GM21529 (cell line): Measurements from ENCODE around the gene CAPN10.
"Not testable (repeated sequence)": the region's sequence is repeated elsewhere in the genome, so short reads cannot be mapped to it uniquely, and the experiment has no call there.

Experiments used
- ATAC-seq: cut with Tn5 transposase; IDR thresholded peaks from one replicate; pipeline ENCODE4 v1.9.1; 2021; ENCODE audit not compliant: unreplicated experiment

CAPN10 gene

DNA sequence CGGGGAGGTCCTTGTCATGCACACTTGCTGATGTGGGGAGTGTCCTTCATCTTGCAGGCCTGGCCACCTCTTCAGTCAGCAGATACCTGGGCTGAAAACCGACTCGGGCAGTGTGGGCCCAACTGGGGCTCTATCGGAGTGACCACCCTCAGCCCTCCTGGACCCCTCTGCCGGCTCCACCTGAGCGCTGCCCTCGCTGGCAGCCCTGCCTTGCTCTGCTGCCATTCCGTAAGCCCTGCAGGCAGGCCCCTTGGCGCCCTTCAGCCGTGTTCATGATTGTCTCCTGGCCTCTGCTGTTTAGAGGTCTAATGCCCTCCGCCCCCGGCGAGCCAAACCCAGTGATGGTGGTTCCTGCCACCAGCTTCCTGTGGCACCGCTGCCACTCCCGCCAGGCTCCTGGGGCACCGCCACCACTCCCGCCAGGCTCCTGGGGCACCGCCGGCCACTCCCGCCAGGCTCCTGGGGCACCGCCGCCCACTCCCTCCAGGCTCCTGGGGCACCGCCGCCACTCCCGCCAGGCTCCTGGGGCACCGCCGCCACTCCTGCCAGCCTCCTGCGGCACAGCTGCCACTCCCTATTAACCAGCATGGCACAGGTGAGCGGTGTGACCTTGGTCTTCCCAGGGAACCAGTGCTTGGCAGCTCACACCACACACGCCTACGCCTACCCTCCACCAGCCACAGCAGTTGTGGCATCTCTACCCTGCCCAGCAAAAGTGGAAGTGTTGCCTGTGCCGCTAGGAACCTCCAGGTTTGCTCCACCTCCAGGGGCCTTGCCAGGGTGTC, 15.9 kb downstream of the CAPN10 start:
- no peak for ATAC-seq

- ATAC-seq, result no peak
Observed at GRCh38 chr2:240603081-240603835, 16.7 kb downstream of the CAPN10 start.

DNA sequence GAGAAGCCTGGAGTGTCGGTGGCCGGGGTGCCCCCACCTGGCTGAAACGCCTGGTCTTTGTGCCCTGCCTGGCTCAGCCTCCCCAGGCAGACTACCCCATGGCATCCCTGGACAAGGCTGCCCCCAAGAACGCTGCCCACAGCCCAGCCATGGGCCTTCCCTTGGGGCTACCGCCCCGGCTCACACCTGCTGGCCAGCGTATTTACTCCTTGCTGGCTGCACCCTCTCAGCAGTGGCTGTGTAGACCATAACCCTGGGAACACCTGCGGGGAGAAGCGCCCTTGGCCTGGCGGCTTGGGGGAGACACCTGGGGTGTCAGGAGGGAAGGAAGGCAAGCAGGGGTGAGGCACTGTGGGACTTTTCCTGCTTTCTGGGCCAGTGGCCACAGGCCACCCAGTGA, 17.3 kb downstream of the CAPN10 start:
- ATAC-seq, result no peak

GRCh38 chr2:240604291-240604938, 17.9 kb downstream of the CAPN10 start:
- ATAC-seq, result no peak

DNA sequence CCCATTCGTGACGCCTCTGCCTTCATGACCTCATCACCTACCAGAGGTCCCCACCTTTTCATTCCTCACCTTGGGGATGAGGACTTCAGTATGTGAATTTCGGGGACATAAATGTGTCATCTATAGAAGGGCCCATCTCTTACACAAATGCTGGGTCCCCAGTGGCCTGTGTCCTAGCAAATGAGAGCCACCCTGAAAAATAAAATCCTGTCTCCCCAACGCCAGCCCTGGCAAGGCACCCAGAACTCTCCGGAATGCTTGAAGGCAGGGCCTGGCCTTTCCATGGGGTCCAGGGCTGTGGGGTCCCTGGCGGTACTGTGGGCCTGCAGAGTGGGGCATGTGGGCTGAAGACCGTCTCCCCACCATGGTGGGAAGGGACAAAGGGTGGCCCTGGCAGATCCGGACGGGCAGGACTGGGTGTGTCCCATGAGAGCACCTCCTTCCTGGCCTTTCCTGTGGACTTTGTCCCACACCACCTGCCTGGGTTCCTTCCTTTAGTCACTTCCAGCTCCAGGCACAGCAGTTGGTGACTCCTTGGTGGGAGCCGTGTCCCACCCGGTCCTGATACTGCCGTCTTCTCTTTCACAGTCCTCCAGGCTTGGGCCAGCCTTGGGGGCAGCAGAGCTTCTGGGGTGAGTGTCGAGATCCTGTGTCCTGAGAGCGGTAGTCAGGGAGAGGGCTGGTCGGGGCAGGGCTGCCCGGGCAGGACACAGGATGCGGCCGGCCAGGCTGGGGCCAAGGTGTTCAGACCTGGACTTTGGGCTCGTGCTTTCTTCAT, 18.6 kb downstream of the CAPN10 start:
- no peak for ATAC-seq

GRCh38 chr2:240605867-240606743, 19.6 kb downstream of the CAPN10 start:
- no peak for ATAC-seq

DNA sequence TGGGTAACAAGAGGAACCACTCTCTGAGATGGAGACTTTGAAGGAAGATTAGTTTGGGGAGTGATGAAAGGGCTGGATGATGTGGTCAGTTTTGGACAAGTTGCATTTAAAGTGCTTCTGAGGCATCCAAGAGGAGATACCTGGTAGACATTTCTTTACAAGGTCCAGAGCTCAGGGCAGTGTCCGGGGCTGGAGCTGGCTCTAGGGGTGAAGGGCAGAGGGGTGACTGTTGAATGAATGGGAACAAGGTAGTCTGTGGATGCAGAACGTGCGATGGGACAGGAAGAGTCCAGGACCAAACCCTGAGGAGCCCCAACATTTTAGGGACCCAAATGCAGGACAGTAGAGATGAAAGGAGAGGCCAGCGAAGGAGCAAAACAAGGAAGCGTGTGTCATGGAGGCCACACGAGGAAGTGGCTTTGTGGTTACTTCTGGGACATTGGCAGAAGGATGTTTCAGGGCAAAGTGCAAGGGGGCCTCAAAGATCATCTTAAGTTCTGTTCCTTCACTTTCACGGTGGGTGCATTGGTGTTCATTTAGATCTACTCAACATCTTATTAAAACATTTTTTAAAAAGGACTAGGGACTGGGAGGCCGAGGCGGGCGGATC, 25.2 kb downstream of the CAPN10 start:
- ATAC-seq, result no peak

DNA sequence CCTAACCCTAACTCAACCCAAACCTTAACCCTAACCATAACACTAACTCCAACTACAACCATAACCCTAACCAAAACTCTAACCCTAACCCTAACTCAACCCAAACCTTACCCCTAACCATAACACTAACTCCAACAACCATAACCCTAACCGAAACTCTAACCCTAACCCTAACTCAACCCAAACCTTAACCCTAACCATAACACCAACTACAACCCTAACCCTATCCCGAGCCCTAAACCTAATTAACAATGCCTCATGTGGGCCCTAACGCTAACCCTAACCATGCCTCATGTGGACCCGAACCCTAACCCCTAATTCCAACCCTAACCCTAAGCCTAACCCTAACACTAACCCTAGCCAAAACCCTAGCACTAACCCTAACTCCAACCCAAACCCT, 27.2 kb downstream of the CAPN10 start:
- ATAC-seq, result no peak

DNA sequence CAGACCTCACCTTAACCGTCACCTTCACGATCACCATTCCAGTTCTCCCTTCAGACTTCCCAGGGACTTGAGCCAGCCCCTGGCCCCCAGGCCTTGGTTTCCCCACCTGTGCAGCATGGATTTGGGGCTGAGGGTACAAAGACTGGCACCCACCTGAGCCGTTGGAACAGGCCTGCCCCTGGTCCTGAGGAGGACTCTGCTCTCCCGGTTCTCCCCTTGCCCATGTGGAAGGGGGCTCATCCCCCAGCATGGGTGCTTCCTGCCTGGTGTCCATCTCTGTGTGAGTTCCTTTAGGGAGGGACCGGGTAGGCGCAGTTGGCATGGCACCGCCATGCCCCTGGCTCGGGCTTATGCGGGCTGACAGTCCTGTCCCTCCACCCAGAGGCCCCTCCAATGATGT, 27.9 kb downstream of the CAPN10 start:
- ATAC-seq, result no peak

DNA sequence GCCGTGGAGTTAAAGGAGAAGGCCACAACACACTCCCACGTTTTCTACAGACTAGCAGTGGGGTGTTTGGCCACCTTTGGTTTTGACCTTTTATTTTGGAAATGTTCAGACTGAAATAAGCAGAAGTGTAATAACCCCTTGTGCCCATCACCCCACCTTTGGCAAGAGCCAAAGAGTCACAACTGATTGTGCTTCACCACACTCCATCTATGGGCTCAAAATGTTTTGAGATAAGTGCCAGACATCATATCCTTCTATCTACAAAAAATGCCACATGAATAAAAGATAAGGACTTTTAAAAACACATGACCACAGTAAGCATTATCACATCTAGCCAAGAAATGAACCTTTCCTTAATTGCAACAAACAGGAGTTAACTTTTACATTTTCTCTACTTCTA, 28.9 kb downstream of the CAPN10 start:
- no peak for ATAC-seq

- ATAC-seq, result no peak
Observed at GRCh38 chr2:240615820-240616547, 29.4 kb downstream of the CAPN10 start.

GRCh38 chr2:240616860-240617666, 30.5 kb downstream of the CAPN10 start:
- ATAC-seq, result not testable (repeated sequence)

GRCh38 chr2:240618776-240619175, 32.2 kb downstream of the CAPN10 start:
- ATAC-seq, result no peak

GRCh38 chr2:240619506-240620148, 33.1 kb downstream of the CAPN10 start:
- no peak for ATAC-seq

- ATAC-seq, result no peak
Observed at GRCh38 chr2:240620149-240620731, 33.7 kb downstream of the CAPN10 start.

DNA sequence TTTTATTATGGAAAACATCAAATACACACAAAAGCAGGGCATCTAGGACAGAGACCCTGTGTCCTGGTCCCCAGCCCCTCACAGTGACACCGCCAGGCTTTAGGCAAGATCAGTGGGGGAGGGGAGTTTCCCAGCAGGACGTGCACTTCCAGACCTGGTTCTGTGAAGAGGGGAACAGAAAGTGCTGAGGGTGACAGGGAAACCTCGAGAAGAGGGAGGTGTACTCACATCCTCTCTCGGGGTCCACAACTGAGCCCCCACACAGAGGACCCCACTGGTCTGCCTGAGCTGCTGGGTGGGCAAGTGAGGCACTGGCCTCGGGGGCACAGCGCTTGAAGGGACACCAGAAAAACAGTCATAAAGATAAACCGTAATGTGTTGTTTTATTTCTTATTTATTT, 34.3 kb downstream of the CAPN10 start:
- ATAC-seq, result no peak

- no peak for ATAC-seq
Observed at GRCh38 chr2:240622060-240622411, 35.5 kb downstream of the CAPN10 start.
